Stimulated activated effector memory CD8-positive, alpha-beta T cell treated with anti-CD3 and anti-CD28 coated beads, Interleukin-12 subunit alpha, Interleukin-12 subunit beta, amount 100 ng/mL, for 72 hours (primary cell): Measurements from ENCODE around the gene LYL1.

Experiments used
- ATAC-seq: fragments of 150-1000 bp; cut with Tn5 transposase; 2 replicates; pipeline ENCODE4 v1.10.0; 2021
- DNase-seq, 2 donors: peaks; one replicate each; pipeline ENCODE4 v3.0.0; 2021 to 2022; ENCODE audit warnings: low spot score in 2 of 2
- H3K27ac Mint-ChIP-seq: one replicate; pipeline ENCODE4 v1.8.0; 2022; ENCODE audit warnings: mild to moderate bottlenecking, mixed read lengths
- H3K36me3 Mint-ChIP-seq: one replicate; pipeline ENCODE4 v1.8.0; 2022; ENCODE audit warnings: mild to moderate bottlenecking, mixed read lengths
- H3K4me1 Mint-ChIP-seq: one replicate; pipeline ENCODE4 v1.8.0; 2022; ENCODE audit warnings: mixed read lengths
- H3K4me3 Mint-ChIP-seq: one replicate; pipeline ENCODE4 v1.8.0; 2022; ENCODE audit warnings: mild to moderate bottlenecking, mixed read lengths
- H3K9me3 Mint-ChIP-seq: one replicate; pipeline ENCODE4 v1.8.0; 2022; ENCODE audit warnings: mixed read lengths

LYL1 gene

DNA sequence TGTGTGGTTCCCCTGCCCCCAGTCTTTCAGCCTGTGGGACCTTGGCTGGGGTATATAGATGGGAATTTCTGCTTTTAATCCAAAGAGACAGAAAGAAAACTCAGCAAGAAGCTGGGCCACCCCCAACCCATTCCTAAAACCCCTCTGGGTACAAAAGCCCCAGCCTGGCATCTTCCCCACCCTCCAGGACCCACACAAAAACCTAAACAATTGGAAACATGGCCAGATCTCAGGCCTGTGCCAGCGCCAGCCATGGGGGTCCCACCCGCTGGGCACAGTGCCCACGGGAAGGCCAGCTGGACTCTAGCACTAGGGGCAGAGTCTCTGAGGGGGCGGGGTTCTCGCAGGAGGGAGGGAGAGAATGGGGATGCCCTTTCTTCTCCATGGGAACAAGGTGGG is 8.6 kb downstream of the LYL1 start:
- peaks cover 4% of the 10 kb centered on the region for H3K36me3 Mint-ChIP-seq
- peaks cover 30% of the 10 kb centered on the region for H3K4me1 Mint-ChIP-seq
- DNase-seq (no peak), ATAC-seq (no peak)
- H3K9me3 Mint-ChIP-seq = no peaks in the 10 kb centered on the region
- H3K4me3 Mint-ChIP-seq = no peak overlapping the region
- no peak overlapping the region for H3K27ac Mint-ChIP-seq

DNA sequence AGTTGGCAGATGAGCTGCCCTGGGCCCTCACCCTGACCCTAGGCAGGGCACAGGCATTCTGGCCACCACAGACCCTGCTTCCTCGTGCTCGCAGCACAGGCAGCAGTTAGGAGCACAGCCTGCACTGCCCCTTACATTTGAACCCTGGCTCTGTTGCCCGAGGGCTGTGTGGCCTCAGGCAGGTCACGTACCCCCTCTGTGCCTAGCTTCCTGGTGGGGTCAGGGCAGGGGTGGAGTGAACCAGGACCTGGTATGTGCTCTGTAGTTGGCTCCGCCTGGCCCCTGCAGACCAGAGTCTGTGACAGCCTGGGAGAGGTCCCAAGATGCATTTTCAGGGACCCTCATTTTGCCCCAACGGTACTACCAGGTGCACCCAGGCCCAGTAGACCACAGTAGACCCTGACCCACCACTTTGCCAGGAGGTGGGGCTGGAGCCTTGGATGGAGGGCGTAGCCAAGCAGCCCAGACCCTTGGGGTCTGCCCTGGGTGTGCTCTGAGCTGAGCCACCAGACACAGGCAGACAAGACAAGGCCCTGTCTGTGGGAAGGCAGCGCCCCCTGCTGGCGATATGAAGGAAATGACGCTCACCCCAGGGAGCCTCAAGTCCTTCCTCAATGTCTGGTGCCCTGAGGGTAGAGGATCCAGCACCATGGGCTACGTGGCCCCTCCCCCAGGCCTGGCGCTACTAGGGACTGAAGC is 9.1 kb downstream of the LYL1 start:
- Mint-ChIP-seq H3K4me1 (peaks cover 27% of the 10 kb centered on the region), H3K36me3 (peaks cover 4% of the 10 kb centered on the region), H3K27ac (no peak overlapping the region), H3K4me3 (no peak overlapping the region), H3K9me3 (no peaks in the 10 kb centered on the region)
- peak; percentile 68 to 86 for DNase-seq
- peak; percentile 87 for ATAC-seq

DNA sequence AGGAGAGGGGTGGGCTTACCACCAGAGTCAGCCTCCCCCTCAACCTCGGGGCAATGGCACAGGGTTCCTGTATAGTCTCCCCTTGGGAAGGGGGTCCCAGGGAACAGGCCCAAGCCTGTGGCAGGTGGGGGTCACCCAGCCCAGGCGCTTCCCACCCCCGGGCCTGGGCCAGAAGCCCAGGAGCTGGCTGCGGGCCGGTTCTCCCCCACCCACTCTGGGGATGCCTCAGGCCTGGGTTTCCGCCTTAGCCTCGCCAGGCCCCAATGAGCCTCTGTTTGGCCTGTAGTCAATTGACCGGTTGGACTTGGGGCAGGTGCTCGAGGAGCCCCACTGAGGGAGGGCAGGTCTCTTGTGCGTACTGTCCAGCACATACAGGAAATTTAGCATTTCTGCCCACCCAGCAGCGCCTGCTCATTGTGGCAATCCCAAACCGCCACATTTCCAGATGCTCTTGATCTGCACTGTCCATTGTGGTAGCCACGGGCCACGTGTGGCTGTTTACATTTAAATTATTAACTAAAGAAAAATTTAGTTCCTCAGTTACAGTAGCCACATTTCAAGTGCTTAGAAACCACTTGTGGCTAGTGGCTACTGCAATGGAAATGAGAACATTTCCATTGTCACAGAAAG is 9.9 kb downstream of the LYL1 start:
- ATAC-seq (no peak), DNase-seq (no peak)
- H3K4me1 Mint-ChIP-seq = peaks cover 19% of the 10 kb centered on the region
- no peaks in the 10 kb centered on the region for H3K9me3 Mint-ChIP-seq
- H3K4me3 Mint-ChIP-seq = no peak overlapping the region
- H3K36me3 Mint-ChIP-seq = peaks cover 4% of the 10 kb centered on the region
- H3K27ac Mint-ChIP-seq = no peak overlapping the region

DNA sequence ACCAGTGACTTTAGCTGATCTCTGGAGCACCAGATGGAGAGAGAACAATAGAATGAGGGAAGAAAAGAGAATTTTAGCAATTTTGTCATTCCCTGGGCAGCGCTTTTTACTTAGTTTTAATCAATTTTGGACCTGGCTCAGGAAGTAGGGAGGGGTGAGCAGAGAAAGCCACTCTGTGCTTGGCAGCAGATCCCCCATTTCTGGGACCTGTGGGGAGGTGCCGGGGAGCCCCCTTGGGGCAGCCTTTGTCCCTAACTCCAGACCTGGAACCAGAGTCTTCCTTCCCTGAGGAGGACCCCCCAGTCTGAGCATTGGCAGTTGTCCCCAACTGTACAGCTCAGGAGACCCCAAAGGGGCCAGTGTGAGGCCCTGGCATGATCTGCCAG is 10.5 kb downstream of the LYL1 start:
- DNase-seq = no peak
- Mint-ChIP-seq H3K36me3 (peaks cover 4% of the 10 kb centered on the region), H3K4me1 (peaks cover 18% of the 10 kb centered on the region), H3K27ac (no peak overlapping the region), H3K9me3 (no peaks in the 10 kb centered on the region), H3K4me3 (no peak overlapping the region)
- no peak for ATAC-seq

DNA sequence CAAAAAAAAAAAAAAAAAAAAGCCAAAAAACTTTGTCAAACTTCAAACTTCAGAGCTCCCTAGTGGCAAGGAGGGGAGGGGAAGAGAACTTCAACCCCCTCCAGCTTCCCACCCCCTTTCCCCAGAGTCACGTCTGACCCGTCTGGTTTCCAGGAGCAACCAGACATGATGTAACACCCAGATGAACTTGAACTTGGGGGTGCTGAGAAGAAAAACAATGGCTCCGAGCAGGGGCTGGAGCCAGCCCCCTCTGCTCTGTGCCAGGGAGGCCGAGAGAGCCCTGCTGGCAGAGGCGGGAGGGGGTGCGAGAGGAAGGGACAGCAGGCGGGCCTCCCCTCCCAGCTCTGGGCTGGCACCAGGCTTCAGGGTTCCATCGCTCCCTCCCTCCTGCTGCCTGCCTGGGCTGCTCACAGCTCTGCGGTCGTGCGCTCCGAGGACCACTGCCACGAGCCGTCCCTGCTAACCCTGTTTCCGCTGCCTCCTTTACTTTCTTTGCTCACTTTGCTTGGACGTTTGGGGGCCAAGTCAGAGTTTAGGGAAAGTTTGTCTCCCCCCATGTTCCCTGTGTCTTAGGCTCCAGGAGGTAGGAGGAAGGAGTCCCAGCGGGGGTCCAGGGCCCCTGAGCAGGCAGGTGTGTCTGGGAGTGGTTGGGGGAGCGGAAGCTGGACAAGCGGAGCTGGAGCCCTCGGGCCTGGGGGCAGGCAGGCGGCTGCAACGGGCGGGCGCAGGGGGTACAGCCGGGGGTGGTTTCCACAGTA is 11.1 kb downstream of the LYL1 start:
- Mint-ChIP-seq H3K4me1 (peaks cover 18% of the 10 kb centered on the region), H3K4me3 (no peak overlapping the region), H3K9me3 (no peaks in the 10 kb centered on the region), H3K27ac (no peak overlapping the region), H3K36me3 (no peaks in the 10 kb centered on the region)
- no peak for ATAC-seq
- DNase-seq = no peak

DNA sequence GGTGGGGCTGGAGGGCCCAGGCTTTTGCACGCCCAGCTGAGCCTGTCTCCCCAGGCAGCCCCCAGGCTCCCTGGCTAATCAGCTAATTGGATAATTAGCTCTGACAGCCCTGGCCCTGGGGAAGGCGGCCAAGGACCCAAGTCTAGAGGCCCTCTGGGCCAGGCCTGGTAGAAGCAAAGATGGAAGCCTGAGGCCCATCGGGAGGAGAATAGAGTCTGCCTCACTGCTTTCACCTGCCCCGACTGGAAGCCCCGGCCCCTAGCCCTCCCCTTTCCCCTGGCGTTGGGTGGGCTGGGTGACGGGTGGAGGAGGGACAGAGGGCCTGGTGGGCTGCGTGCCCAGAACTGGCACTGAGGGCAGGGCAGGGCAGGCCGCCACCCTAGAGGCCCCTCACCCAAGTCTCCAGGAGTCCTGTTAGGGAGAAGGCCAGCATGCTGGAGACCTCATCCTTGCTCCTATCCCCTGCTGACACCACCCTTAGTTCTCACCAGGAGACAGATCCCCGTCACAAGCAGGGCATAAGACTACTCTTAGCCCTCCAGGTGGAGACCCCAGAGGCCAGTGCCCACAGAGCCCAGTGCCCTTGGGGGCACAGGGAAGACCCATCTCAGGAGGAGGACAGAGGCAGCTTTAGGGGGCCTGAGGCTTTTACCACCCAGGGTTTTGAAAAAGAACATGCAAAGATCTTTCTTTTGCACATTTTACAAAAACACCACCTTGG is 12.0 kb downstream of the LYL1 start:
- Mint-ChIP-seq H3K4me3 (no peak overlapping the region), H3K27ac (no peak overlapping the region), H3K36me3 (no peaks in the 10 kb centered on the region), H3K4me1 (peaks cover 11% of the 10 kb centered on the region), H3K9me3 (no peaks in the 10 kb centered on the region)
- DNase-seq (no peak), ATAC-seq (no peak)

DNA sequence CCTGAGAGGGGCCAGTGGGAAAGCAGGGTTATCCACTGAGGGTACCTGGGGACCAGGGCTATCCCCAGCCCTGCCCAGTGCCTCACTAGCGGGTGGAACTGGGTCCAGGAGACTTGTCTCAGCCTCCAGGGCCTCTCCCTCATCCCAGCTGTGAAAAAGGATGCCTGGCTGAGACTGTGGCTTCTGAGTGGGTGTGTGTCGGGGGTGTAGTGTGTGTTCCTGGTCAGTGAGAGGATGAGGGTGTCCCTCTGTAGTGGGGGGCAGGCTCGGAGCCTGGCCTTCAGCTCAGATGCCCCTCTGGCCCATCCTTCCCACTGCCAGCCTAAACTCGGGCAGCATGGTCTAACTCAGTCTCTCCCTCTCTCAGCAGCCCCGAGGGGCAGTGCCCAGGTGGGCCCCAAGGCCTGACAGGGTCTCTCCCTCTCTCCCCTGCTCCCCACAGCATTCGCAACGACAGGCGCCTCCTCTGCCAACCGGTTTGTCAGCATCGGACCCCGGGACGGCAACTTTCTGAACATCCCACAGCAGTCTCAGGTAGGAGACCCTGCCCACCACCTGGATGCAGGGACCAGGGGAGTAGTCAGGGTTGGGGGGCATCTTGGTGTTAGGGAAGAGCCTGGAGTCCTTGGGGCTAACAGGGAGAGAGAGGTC is 12.7 kb downstream of the LYL1 start:
- no peak for DNase-seq
- Mint-ChIP-seq H3K36me3 (no peaks in the 10 kb centered on the region), H3K27ac (no peak overlapping the region), H3K9me3 (no peaks in the 10 kb centered on the region), H3K4me1 (peaks cover 9% of the 10 kb centered on the region), H3K4me3 (no peak overlapping the region)
- no peak for ATAC-seq

DNA sequence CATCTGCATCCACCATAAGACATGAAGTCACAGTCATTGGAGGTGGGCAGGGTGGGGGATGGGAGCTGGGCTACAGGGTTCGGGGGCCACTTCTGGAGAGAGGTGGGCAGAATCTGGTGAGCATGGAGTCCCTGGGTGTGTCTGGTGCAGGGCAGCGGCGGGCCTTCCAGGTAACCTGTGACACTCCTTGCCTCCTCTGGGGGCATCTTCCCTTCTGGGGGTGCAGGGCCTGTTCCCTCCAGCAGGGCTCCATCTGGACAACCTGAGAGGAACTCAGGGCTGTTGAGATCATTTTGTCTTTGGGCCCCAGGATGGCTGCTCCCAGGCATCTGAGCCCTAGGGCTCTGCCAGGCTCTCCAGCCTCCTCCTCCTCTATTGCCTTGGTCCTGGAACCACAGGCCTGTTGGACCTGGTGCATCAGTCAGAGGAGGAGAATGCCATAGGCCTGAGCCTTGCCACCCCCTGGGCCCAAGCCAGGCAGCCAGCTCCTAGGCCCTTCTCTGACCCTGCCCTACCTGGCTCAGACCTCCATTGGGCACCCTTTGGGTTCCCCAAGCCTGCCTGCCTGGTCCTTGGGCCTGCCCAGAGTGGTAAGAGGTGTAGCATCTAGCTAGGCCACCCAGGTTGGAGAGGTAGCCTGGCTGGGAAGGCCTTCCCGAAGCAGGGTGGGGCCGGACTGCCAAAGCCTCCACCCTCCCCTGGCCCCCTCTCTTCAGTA is 13.4 kb downstream of the LYL1 start:
- peak; percentile 48 for ATAC-seq
- H3K36me3 Mint-ChIP-seq = no peaks in the 10 kb centered on the region
- no peak for DNase-seq
- H3K4me3 Mint-ChIP-seq = no peak overlapping the region
- H3K4me1 Mint-ChIP-seq = peaks cover 2% of the 10 kb centered on the region
- no peaks in the 10 kb centered on the region for H3K9me3 Mint-ChIP-seq
- H3K27ac Mint-ChIP-seq = peak overlapping the region; percentile 32

DNA sequence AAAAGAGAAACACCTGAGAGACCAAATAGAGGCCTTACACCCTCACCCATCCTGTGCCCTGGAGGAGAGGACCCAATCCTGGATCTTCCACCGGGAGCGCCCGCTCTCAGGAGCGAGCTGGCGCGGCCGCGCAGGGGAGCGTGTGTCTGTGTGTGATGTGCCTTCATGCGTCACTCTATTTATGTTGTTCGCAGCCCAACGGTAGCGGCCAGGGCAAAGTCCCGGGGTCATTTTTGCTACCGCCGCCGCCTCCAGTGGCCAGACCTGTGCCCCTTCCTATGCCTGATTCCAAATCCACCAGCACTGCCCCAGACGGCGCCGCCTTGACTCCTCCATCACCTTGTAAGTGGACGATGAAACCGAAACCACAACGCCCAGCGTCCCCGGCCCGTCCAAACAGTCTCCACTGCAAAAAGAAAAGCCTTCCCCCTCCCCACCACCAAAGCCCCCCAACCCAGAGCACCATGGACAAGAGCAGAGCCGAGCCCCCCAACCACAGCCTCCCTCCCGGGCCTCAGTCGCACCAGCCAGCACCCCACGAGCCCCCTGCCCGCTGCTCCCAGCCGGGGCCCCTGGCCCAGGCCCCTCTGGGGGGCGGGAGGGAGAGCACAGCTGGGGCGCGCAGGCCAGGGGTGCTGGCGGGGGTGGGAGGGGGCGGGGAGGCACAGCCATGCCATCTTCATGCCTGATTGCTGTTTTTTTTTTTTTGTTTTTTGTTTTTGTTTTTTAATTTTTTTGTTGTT is 14.7 kb downstream of the LYL1 start:
- H3K27ac Mint-ChIP-seq = peak overlapping the region; percentile 26
- no peak overlapping the region for H3K4me3 Mint-ChIP-seq
- H3K4me1 Mint-ChIP-seq = no peaks in the 10 kb centered on the region
- ATAC-seq = no peak
- H3K36me3 Mint-ChIP-seq = no peaks in the 10 kb centered on the region
- no peak for DNase-seq
- H3K9me3 Mint-ChIP-seq = no peaks in the 10 kb centered on the region

DNA sequence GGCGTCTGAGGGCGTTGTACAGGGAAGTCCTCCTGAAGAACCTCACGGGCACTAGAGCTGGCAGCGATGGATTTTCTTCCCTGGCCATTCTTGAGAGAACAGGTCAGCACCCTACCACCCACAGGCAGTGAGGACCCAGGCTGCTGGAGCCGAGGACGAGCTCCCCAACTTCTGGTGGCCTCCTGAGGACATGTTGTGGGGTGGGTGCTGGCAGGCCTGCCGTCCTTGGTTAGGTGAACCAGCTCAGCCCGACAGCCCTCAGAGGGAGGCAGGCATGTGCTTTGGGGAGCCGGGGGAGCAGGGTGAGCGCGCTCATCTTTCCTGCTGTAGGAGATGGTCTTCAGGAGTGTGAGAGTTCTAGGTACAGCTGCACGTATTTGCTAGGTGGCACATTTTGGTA is 15.4 kb downstream of the LYL1 start:
- H3K4me1 Mint-ChIP-seq = no peaks in the 10 kb centered on the region
- DNase-seq (no peak), ATAC-seq (no peak)
- peak overlapping the region; percentile 26 for H3K27ac Mint-ChIP-seq
- no peaks in the 10 kb centered on the region for H3K9me3 Mint-ChIP-seq
- H3K4me3 Mint-ChIP-seq = no peak overlapping the region
- H3K36me3 Mint-ChIP-seq = no peaks in the 10 kb centered on the region

DNA sequence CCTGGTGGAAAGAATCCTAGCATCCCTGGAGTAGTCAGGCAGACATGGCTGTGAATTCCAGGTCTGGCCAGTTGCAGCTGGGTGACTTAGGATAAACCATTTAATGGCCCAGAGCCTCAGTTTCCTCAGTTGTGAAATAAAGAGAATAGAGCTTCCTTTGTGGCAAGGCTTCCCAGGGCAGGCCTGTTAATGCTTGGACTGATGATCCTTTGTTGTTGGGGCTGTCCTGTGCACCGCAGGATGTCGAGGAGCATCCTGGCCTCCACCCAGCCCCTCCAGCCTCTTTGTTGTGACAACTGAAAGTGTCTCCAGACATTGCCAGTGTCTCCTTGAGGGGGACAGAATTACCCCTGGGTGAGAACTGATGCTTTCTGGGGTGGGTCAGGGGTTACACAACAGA is 16.3 kb downstream of the LYL1 start:
- no peak overlapping the region for H3K4me3 Mint-ChIP-seq
- H3K4me1 Mint-ChIP-seq = no peaks in the 10 kb centered on the region
- ATAC-seq (no peak), DNase-seq (no peak)
- no peak overlapping the region for H3K27ac Mint-ChIP-seq
- H3K9me3 Mint-ChIP-seq = no peaks in the 10 kb centered on the region
- H3K36me3 Mint-ChIP-seq = no peaks in the 10 kb centered on the region

DNA sequence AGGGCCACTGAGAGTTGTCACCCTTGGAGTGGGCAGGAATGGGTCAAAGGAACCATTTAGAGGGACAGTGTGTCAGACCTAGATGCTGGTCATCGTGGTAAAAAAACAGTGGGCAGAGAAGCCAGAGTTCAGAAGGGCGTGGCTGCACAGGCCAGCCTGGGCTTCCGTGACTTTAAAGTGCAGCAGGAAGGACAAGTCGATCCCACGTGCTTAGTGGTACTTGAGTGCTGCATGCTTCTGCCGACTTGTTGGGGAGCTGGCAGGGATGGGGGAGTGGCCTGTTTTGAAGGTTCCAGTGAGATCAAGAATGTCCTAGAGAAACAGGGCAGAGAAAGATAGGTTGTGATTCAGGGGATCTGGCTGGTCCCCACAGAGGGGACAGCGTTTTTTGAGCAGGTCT is 17.0 kb downstream of the LYL1 start:
- no peaks in the 10 kb centered on the region for H3K36me3 Mint-ChIP-seq
- DNase-seq (no peak), ATAC-seq (no peak)
- H3K4me3 Mint-ChIP-seq = no peak overlapping the region
- no peaks in the 10 kb centered on the region for H3K9me3 Mint-ChIP-seq
- no peaks in the 10 kb centered on the region for H3K4me1 Mint-ChIP-seq
- no peak overlapping the region for H3K27ac Mint-ChIP-seq

DNA sequence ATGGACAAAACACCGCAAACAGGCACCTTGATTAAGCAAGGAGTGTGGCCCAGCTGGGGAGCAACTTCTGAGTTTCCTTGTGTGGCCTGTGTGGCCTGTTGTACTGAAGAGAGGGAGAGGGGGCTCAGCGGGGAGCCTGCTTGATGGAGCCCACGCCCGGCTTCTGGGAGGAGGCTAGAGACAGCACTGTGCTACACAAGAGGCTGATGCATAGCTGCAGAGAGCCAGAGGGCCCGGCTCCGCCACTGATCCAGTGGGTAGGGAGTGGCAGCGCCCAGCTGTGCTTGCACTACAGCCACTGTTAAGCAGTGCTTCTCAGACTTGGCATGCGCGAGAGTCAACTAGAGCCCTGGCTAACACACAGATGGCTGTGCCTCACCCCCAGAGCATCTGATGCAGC is 19.0 kb downstream of the LYL1 start:
- Mint-ChIP-seq H3K27ac (no peak overlapping the region), H3K9me3 (no peaks in the 10 kb centered on the region), H3K36me3 (no peaks in the 10 kb centered on the region), H3K4me1 (no peaks in the 10 kb centered on the region), H3K4me3 (no peak overlapping the region)
- ATAC-seq = no peak
- no peak for DNase-seq

DNA sequence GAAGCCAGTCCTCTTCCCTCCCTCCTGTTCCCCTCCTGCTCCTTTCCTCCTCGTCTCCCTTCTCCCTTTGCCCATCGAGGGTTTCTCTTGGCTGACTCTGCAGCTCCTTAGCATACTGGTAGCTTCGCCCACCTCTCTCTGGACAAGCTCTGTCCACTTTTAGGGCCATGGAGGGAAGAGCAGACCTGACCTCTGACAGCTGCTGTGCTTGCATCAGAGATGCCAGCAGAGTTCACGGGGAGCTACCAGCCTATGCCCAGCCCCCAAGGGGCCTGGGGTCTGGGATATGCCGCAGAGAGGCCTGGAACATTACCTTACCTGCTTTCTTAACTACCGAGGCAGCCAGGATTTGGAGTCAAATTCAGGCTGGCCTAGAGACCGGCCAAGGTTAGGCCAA is 19.7 kb downstream of the LYL1 start:
- Mint-ChIP-seq H3K4me3 (no peak overlapping the region), H3K9me3 (no peaks in the 10 kb centered on the region), H3K27ac (peak overlapping the region; percentile 65), H3K36me3 (no peaks in the 10 kb centered on the region), H3K4me1 (no peaks in the 10 kb centered on the region)
- ATAC-seq (no peak), DNase-seq (no peak)
